Breast epithelium (tissue), 3 donors: ENCODE results near the gene SLC5A10.
"Not testable (repeated sequence)": the region's sequence is repeated elsewhere in the genome, so short reads cannot be mapped to it uniquely, and the experiment has no call there.

Source experiments
- CTCF ChIP-seq, 3 donors: fragments of 450-650 bp; IDR thresholded peaks; one replicate each; pipeline ENCODE4 v1.5.1; 2016 to 2017; ENCODE audit warnings: antibody characterized with exemption in 3 of 3, mild to moderate bottlenecking in 3 of 3, moderate library complexity in 3 of 3
- POLR2AphosphoS5 ChIP-seq, 3 donors: sonication (generic); formaldehyde crosslinking; IDR thresholded peaks; one replicate each; pipeline ENCODE4 v1.6.1; 2017; ENCODE audit warnings: antibody characterized with exemption in 3 of 3

- not testable (repeated sequence) for TF ChIP-seq CTCF, POLR2AphosphoS5 (IDR thresholded peaks at IDR 0.05)
Observed at GRCh38 chr17:19042369-19042768, 90.4 kb downstream of the SLC5A10 start.
